GM10248 (cell line): ENCODE measurements around the gene RPS8.
"Not testable (repeated sequence)": the region's sequence is repeated elsewhere in the genome, so short reads cannot be mapped to it uniquely, and the experiment has no call there.

Experiments
- CTCF ChIA-PET: fragments of 300-600 bp; sonication (Branson Sonifier 250); formaldehyde crosslinking; extraction: SDS; loops from one replicate; lab custom pipeline; 2021; ENCODE audit warnings: antibody characterized with exemption; lab: Yijun Ruan, JAX
- POLR2A ChIA-PET: fragments of 350-650 bp; sonication (Branson Sonifier 250); formaldehyde crosslinking; extraction: SDS; loops from one replicate; lab custom pipeline; 2020; ENCODE audit warnings: antibody characterized with exemption; lab: Yijun Ruan, JAX
- DNase-seq: peaks from one replicate; pipeline ENCODE4 v3.0.0; 2012; ENCODE audit errors: extremely low spot score
- TF ChIP-seq, protein P1 (sequence below): IDR thresholded peaks from 2 replicates; pipeline ENCODE4 v1.5.1; 2012; ENCODE audit warnings: mild to moderate bottlenecking, low read depth; ENCODE audit errors: extremely low read depth, missing control alignments, control extremely low read depth

RPS8 gene

GRCh38 chr1:44760876-44761275 is 14.5 kb upstream of the RPS8 start:
- ChIA-PET CTCF (interaction anchor here (2.8 to 3.3 kb wide), 2 partner anchors 13 to 31 kb away, joined by 12 to 29 read pairs; partner anchors contain the start of gene RNU5D-1), POLR2A (interaction anchor here (1.9 kb wide), 1 partner anchor 15 kb away, joined by 5 read pairs; the partner anchor contains the start of gene RPS8)
- DNase-seq = no peak
- TF ChIP-seq, protein P1, sequence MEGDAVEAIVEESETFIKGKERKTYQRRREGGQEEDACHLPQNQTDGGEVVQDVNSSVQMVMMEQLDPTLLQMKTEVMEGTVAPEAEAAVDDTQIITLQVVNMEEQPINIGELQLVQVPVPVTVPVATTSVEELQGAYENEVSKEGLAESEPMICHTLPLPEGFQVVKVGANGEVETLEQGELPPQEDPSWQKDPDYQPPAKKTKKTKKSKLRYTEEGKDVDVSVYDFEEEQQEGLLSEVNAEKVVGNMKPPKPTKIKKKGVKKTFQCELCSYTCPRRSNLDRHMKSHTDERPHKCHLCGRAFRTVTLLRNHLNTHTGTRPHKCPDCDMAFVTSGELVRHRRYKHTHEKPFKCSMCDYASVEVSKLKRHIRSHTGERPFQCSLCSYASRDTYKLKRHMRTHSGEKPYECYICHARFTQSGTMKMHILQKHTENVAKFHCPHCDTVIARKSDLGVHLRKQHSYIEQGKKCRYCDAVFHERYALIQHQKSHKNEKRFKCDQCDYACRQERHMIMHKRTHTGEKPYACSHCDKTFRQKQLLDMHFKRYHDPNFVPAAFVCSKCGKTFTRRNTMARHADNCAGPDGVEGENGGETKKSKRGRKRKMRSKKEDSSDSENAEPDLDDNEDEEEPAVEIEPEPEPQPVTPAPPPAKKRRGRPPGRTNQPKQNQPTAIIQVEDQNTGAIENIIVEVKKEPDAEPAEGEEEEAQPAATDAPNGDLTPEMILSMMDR = no peak

DNA sequence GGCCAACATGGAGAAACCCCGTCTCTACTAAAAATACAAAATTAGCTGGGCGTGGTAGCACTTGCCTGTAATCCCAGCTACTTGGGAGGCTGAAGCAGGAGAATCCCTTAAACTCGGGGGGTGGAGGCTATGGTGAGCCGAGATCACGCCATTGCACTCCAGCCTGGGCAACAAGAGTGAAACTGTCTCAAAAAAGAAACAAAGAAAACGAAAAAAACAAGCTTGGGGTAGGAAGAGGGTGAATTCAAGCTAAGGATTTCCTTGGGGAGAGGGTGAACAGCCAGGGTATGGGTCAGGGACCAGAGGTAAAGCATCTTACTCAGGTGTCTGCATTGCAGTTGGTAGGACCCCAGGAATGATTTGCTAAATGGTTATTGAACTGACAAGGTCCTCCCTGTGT is 8.9 kb upstream of the RPS8 start:
- ChIA-PET POLR2A (interaction anchor here (1.3 to 1.7 kb wide), 2 partner anchors 9 to 45 kb away, joined by 3 to 8 read pairs; partner anchors contain the start of gene RPS8), CTCF (interaction anchor here (0.8 to 2.4 kb wide), 6 partner anchors 12 to 52 kb away, joined by 3 to 8 read pairs (median 4); partner anchors contain the start of genes PLK3 and RNU5D-1)
- not testable (repeated sequence) for DNase-seq

DNA sequence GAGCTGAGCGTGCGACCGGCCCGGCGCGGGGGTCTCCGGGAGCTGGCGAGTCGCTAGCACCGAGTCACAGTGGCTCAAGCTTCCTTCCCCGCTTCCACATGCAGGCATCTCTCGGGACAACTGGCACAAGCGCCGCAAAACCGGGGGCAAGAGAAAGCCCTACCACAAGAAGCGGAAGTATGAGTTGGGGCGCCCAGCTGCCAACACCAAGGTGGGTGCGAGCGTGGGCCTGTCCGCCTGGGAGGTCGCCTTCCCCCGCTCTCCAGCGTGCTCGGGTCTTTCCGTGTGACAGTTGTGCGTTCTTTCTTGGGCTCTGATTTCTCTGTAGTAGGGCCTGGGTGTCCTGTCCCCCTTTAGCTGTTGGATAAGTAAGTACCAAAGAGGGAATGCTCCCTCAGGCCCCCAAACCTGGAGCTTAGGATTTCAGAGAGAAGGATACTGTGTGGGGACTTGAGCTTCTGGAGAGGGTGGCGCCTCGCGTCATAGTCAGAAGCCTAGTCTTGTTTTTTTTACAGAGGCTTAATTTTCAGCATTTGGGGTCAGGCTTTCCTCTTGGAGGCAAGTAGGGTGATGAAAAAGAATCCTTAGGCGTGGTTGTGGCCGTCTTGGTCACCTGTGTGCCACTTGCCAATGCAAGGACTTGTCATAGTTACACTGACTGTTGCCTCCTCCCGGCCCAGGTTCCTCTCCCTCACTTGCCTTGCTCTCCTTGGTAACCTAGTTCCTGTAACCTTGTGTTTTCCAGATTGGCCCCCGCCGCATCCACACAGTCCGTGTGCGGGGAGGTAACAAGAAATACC is 790 bp downstream of the RPS8 start:
- no peak for DNase-seq
- ChIA-PET POLR2A (interaction anchor here (0.8 to 2.5 kb wide), 14 partner anchors 8 to 55 kb away, joined by 3 to 12 read pairs (median 7); partner anchors contain the start of genes BEST4, BTBD19, PLK3 and RNU5D-1), CTCF (interaction anchor here (0.9 to 3.1 kb wide), 9 partner anchors 9 to 48 kb away, joined by 3 to 13 read pairs (median 4); partner anchors contain the start of genes PLK3 and RNU5D-1)
- TF ChIP-seq, protein P1 = no peak

DNA sequence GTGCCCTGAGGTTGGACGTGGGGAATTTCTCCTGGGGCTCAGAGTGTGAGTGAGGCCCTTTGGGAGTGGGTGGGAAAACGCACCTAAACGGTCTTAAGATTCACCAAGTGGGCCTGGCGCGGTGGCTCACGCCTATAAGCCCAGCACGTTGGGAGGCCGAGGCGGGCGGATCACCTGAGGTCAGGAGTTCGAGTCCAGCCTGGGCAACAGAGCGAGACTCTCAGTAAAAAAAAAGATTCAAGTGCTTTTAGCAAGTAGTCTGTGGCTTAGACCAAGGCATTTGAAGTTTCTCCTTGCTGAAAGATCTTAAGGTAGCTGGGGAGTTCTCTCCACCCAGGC is 1.4 kb downstream of the RPS8 start:
- no peak for DNase-seq
- ChIA-PET CTCF (interaction anchor here (1.1 to 3.1 kb wide), 6 partner anchors 9 to 49 kb away, joined by 3 to 13 read pairs (median 4); partner anchors contain the start of gene RNU5D-1), POLR2A (interaction anchor here (1.1 to 2.5 kb wide), 5 partner anchors 9 to 55 kb away, joined by 4 to 12 read pairs (median 11); partner anchors contain the start of gene PLK3)
- TF ChIP-seq, protein P1 = no peak

DNA sequence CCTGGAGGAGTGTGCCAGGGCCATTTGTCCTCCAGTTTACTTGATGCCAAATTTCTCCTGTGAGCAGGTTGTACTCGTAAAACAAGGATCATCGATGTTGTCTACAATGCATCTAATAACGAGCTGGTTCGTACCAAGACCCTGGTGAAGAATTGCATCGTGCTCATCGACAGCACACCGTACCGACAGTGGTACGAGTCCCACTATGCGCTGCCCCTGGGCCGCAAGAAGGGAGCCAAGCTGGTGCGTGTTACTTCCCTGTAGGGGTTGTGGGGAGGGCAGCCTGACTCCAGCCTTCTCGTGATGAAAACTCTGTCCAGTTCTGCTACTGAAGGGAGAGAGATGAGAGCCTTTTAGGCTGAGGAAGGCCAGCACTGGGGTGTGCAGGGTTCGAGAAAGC is 2.2 kb downstream of the RPS8 start:
- TF ChIP-seq, protein P1 = no peak
- DNase-seq = no peak
- POLR2A ChIA-PET = no interaction called here
- CTCF ChIA-PET = interaction anchor here (0.6 to 1.9 kb wide), 5 partner anchors 9 to 23 kb away, joined by 3 to 7 read pairs (median 3); partner anchors contain the start of gene PLK3

- TF ChIP-seq, protein P1 = no peak
- ChIA-PET CTCF (interaction anchor here (0.6 to 1.9 kb wide), 5 partner anchors 9 to 22 kb away, joined by 3 to 7 read pairs (median 3); partner anchors contain the start of gene PLK3), POLR2A (no interaction called here)
- DNase-seq = no peak
These were observed 2.8 kb downstream of the RPS8 start for GRCh38 chr1:44777969-44778635.
